Skin of body (tissue), 2 donors: ENCODE measurements around the gene RGSL1. TPM values are rescaled to one million over a fixed set of nuclear protein-coding genes. Genes with fewer than 3 reads are reported as not detected.
"Not testable (repeated sequence)": the region's sequence is repeated elsewhere in the genome, so short reads cannot be mapped to it uniquely, and the experiment has no call there.

ENCODE experiments used
- DNase-seq: peaks from one replicate; lab custom pipeline; 2025; lab: John Stamatoyannopoulos, UW
- total RNA-seq: library from RNA; depleted of rRNA; stranded (reverse); fragments of >200 nt; gene quantifications from one replicate; pipeline ENCODE4 v1.2.3, GENCODE V29; 2014

Gene RGSL1
- total RNA-seq, 1 donor from 2014 or later, result not detected

GRCh38 chr1:182446033-182446669 is 3.8 kb upstream of the RGSL1 start:
- DNase-seq, result no peak

- not testable (repeated sequence) for DNase-seq
Observed at GRCh38 chr1:182447124-182447523, 2.8 kb upstream of the RGSL1 start.

- no peak for DNase-seq
Observed at GRCh38 chr1:182447660-182448059, 2.3 kb upstream of the RGSL1 start.

DNA sequence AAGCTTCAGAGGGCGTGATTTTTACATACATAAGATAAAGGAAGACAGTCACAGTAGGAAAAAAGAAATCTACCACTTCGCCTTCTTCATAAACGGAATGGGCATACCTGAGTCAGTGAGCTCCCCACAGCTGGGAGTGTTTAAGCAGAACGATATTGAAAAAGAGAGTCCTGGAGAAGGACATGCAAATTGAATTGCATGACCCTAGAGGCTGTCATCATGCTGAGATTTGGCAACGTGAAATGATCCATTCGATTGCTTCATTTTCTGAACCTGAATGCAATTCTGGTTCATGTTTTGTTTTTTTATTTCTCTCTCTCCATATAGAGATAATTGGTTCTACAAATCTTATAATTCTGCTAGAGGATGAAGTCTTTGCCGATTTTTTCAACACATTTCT is 3.7 kb downstream of the RGSL1 start:
- no peak for DNase-seq

- no peak for DNase-seq
Observed at GRCh38 chr1:182457844-182458243, 7.9 kb downstream of the RGSL1 start.

GRCh38 chr1:182459949-182460348 is 10.0 kb downstream of the RGSL1 start:
- DNase-seq, result no peak

DNA sequence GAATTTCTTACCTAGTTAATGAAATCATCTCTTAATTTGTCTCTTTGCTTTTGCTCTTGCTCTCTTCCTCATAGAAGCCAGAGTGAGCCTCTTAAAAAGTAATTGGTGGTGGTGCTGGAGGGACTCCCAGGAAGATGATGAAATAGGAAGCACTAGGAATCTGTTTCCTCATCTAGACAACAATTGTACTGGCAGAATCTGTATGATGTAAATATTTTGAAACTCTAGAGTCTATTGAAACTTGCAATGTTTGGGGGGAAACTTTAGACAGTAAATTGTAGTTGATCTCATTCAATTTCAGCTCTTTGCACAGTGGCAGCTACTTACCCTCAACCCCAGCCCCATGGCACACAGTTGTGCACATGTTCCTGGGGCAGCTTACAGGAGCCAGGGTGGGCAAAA is 10.6 kb downstream of the RGSL1 start:
- no peak for DNase-seq

DNA sequence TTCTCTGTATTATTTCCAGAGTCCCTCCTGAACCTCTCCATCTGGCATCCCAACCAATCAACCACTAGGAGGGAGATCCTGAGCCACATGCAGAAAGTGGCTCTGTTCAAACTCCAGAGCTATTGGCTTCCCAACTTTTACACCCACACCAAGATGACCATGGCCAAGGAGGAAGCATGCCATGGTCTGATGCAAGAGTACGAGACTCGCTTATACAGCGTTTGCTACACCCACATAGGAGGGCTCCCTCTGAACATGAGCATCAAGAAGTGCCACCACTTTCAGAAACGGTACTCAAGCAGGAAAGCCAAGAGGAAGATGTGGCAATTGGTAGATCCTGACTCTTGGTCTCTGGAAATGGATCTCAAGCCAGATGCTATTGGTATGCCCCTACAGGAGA is 23.6 kb downstream of the RGSL1 start:
- no peak for DNase-seq

- no peak for DNase-seq
Observed at GRCh38 chr1:182476625-182477024, 26.7 kb downstream of the RGSL1 start.

DNA sequence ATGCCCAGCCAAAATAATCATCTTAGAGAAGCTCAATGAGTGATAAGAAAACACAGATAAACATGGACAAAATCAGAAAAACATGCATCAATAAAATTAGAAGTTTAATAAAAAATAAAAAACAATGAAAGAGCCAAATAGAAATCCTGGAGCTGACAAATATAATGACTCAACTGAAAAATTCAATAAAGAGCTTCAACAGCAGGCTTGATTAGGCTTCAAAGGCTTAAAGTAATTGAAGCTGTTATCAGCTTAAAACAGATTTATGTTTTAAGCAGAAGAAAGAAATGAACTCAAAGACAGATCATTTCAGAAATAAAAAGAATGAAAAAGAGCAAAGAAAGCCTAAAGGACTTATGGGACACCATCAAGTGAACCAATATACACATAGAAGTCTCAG is 28.3 kb downstream of the RGSL1 start:
- no peak for DNase-seq

- DNase-seq, result no peak
Observed at GRCh38 chr1:182484067-182484466, 34.1 kb downstream of the RGSL1 start.

GRCh38 chr1:182484531-182485257 is 34.7 kb downstream of the RGSL1 start:
- no peak for DNase-seq

DNA sequence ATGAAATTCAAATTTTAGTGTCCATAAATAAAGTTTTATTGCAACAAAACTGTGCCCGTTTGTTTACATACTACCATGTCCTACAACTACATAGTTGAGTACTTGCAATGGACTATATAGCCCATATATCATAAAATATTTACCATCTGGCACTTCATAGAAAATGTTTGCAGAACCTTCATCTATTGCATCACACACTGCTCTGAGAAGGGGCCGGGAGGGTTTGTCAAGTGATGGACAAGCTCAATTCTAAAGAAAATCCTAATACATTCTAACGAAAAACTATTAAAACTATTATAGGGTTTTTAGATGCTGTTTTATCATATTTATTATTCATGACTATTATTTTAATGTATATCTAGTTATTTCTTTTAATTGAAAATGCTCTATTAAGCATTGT is 35.9 kb downstream of the RGSL1 start:
- no peak for DNase-seq

GRCh38 chr1:182488803-182489202 is 38.9 kb downstream of the RGSL1 start:
- no peak for DNase-seq

- DNase-seq, result no peak
Observed at GRCh38 chr1:182493063-182493462, 43.1 kb downstream of the RGSL1 start.

DNA sequence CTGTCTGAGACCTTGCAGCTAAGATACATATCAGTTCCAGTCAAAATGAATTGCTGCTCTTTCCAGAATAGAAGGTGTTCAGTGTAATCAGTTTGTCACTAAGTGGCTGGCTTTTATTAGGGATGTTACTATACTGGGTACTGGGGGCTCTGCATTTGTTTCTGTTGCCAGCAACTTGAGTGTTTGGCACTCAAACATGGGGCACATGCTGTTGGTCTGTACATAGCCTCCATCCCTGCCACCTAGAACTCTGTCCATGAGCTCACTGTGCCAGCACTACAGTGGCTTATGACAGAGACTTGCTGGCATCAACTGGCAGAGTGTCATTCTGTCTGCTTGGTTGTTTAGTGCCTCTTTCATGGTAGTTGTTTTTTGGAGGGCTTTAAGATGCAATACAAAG is 45.1 kb downstream of the RGSL1 start:
- DNase-seq, result no peak

DNA sequence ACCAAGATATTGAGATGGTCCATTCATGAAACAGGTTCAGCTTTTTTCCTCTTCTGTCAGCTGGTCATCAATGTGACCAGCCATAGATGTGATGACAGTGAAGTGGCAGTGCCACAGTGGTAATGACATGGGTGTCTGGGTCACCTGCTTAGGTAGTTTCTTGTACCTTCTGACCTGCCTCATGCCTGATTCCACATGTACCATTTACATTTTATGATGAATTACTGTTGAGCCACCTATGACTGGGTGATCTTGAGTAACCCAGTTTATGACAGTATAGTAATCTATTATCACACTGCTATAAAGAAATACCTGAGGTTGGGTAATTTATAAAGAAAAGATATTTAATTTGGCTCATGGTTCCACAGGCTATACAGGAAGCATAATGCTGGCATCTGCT is 45.7 kb downstream of the RGSL1 start:
- DNase-seq, result no peak

GRCh38 chr1:182507685-182508084 is 57.7 kb downstream of the RGSL1 start:
- DNase-seq, result no peak

DNA sequence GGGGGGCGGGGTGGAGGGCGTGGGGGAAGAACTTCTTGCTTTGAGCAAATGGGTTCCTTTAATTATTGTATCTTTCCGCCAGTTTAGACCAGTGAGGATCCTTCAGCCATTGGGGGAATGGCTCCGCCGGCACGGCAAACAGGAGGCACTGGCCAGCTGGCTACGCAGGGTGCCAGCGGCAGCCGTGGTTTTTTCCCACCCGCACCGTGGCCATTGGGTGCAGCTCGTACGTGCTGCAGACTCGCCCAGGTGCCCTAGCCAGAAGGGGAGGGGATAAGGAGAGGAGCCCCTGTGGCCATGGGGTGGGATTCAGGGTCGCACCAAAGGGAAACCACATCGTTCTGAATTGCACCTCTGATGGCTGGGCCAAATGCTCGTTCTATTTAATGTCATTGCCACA is 65.6 kb downstream of the RGSL1 start:
- DNase-seq, result no peak

- no peak for DNase-seq
Observed at GRCh38 chr1:182520736-182521135, 70.8 kb downstream of the RGSL1 start.

DNA sequence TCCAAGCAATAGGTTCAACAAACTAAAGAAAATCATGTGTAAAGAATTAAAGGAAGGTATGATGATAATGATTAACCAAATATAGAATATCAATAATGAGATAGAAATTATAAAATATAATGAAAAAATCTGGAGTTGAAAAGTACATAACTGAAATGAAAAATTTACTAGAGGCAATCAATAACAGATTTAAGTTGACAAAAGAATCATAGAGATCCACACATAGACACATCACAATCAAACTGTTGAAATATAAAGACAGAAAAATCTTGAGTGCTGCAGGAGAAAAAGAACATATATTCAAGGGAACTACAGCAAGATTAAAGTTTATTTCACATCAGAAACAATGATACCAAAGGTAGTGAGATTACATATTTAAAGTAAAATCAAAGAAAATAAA is 75.4 kb downstream of the RGSL1 start:
- no peak for DNase-seq

DNA sequence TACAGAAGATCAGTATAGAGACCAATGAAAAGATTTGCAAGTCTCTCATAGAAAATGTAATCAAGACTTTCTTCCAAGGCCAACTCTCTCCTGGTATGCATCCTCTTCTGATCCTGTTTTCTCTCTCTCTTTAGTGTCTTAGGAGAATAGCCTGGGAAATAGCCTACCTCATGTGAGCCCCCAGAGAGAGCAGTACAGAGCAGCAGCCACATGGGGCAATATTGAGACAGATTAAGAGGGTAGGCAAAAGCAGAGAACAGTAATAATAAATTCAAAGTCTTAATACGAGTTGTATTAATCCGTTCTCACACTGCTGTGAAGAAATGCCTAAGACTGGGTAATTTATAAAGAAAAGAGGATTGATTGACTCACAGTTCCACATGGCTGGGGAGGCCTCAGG is 77.7 kb downstream of the RGSL1 start:
- DNase-seq, result no peak

GRCh38 chr1:182528206-182528605 is 78.3 kb downstream of the RGSL1 start:
- DNase-seq, result not testable (repeated sequence)
